Measurements from ENCODE around the gene ZDHHC22.
"Not testable (repeated sequence)": the region's sequence is repeated elsewhere in the genome, so short reads cannot be mapped to it uniquely, and the experiment has no call there.

Gene ZDHHC22

GRCh38 chr14:77175843-77176242, 34.3 kb upstream of the ZDHHC22 start:
- 82% methylated on average over 3 of the region's 3 CpGs for WGBS
- Histone ChIP-seq H2BK15ac (ENCODE audit: low read depth, poor library complexity, severe bottlenecking) (no peak overlapping the region), H2BK5ac (ENCODE audit: low read depth, low read length, poor library complexity, severe bottlenecking) (no peak overlapping the region), H3K4me2 (ENCODE audit: low read length, poor library complexity, severe bottlenecking) (no peak overlapping the region), H3K18ac (ENCODE audit: low read depth in 1 of 2, low read length in 2 of 2) (no peak overlapping the region), H3K4me1 (ENCODE audit: control insufficient read depth, insufficient read depth, low read depth, low read length) (no peaks in the 10 kb centered on the region), H3K4me3 (ENCODE audit: insufficient read depth in 1 of 2, low read depth in 1 of 2, low read length in 2 of 2) (no peak overlapping the region), H4K8ac (ENCODE audit: low read length) (no peak overlapping the region), H3K4ac (ENCODE audit: low read depth in 1 of 2, low read length in 2 of 2) (no peak overlapping the region), H2BK120ac (ENCODE audit: low read depth, low read length) (no peak overlapping the region), H3K27ac (ENCODE audit: low read length, poor library complexity, severe bottlenecking) (no peak overlapping the region), H4K91ac (ENCODE audit: low read length) (no peak overlapping the region), H3K14ac (ENCODE audit: low read length in 2 of 2) (no peak overlapping the region), H3K79me1 (replicated peaks; ENCODE audit: low read length, poor library complexity, severe bottlenecking) (no peaks in the 10 kb centered on the region), H2BK12ac (ENCODE audit: low read length in 2 of 2) (no peak overlapping the region), H3K36me3 (ENCODE audit: control insufficient read depth in 1 of 2, insufficient read depth in 2 of 2, low read depth in 1 of 2, low read length in 2 of 2) (no peaks in the 10 kb centered on the region), H3K9ac (ENCODE audit: low read length) (no peak overlapping the region), H3K9me3 (ENCODE audit: control insufficient read depth, low read length) (peaks cover 5% of the 10 kb centered on the region), H3K27me3 (ENCODE audit: control insufficient read depth in 1 of 2, insufficient read depth in 1 of 2, low read length in 2 of 2) (peaks cover 0 to 25% of the 10 kb centered on the region in 2 experiments), H3K23ac (ENCODE audit: low read length in 2 of 2) (no peak overlapping the region), H2AK5ac (ENCODE audit: low read length, severe bottlenecking) (no peak overlapping the region), H2AFZ (ENCODE audit: low read depth, low read length) (no peak overlapping the region)
- DNase-seq = no peak

GRCh38 chr14:77173911-77174617, 32.5 kb upstream of the ZDHHC22 start:
- Histone ChIP-seq H3K9me3 (ENCODE audit: control insufficient read depth, low read length) (peaks cover 14% of the 10 kb centered on the region), H3K27me3 (ENCODE audit: control insufficient read depth in 1 of 2, insufficient read depth in 1 of 2, low read length in 2 of 2) (peaks cover 0 to 16% of the 10 kb centered on the region in 2 experiments)
- not testable (repeated sequence) for H2BK12ac ChIP-seq (ENCODE audit: low read length in 2 of 2); H3K18ac ChIP-seq (ENCODE audit: low read depth in 1 of 2, low read length in 2 of 2); H3K9ac ChIP-seq (ENCODE audit: low read length); H3K4me2 ChIP-seq (ENCODE audit: low read length, poor library complexity, severe bottlenecking); H2BK120ac ChIP-seq (ENCODE audit: low read depth, low read length); H3K4me3 ChIP-seq (ENCODE audit: insufficient read depth in 1 of 2, low read depth in 1 of 2, low read length in 2 of 2); H2BK15ac ChIP-seq (ENCODE audit: low read depth, poor library complexity, severe bottlenecking); H4K91ac ChIP-seq (ENCODE audit: low read length); H4K8ac ChIP-seq (ENCODE audit: low read length); DNase-seq; H3K27ac ChIP-seq (ENCODE audit: low read length, poor library complexity, severe bottlenecking); H3K4me1 ChIP-seq (ENCODE audit: control insufficient read depth, insufficient read depth, low read depth, low read length); H3K36me3 ChIP-seq (ENCODE audit: control insufficient read depth in 1 of 2, insufficient read depth in 2 of 2, low read depth in 1 of 2, low read length in 2 of 2); H2AK5ac ChIP-seq (ENCODE audit: low read length, severe bottlenecking); H3K4ac ChIP-seq (ENCODE audit: low read depth in 1 of 2, low read length in 2 of 2); H2BK5ac ChIP-seq (ENCODE audit: low read depth, low read length, poor library complexity, severe bottlenecking); H2AFZ ChIP-seq (ENCODE audit: low read depth, low read length); H3K14ac ChIP-seq (ENCODE audit: low read length in 2 of 2); H3K23ac ChIP-seq (ENCODE audit: low read length in 2 of 2); H3K79me1 ChIP-seq (replicated peaks; ENCODE audit: low read length, poor library complexity, severe bottlenecking)
- WGBS = 92% methylated on average over 8 of the region's 9 CpGs

- no peak overlapping the region for H2AFZ ChIP-seq (ENCODE audit: low read depth, low read length)
- H4K91ac ChIP-seq (ENCODE audit: low read length) = no peak overlapping the region
- H2BK15ac ChIP-seq (ENCODE audit: low read depth, poor library complexity, severe bottlenecking) = no peak overlapping the region
- peaks cover 0 to 16% of the 10 kb centered on the region in 2 experiments for H3K27me3 ChIP-seq (ENCODE audit: control insufficient read depth in 1 of 2, insufficient read depth in 1 of 2, low read length in 2 of 2)
- no peak overlapping the region for H3K14ac ChIP-seq (ENCODE audit: low read length in 2 of 2)
- no peak overlapping the region for H2AK5ac ChIP-seq (ENCODE audit: low read length, severe bottlenecking)
- H3K4me3 ChIP-seq (ENCODE audit: insufficient read depth in 1 of 2, low read depth in 1 of 2, low read length in 2 of 2) = no peak overlapping the region
- no peak overlapping the region for H3K4me2 ChIP-seq (ENCODE audit: low read length, poor library complexity, severe bottlenecking)
- no peak overlapping the region for H3K9ac ChIP-seq (ENCODE audit: low read length)
- peaks cover 14% of the 10 kb centered on the region for H3K9me3 ChIP-seq (ENCODE audit: control insufficient read depth, low read length)
- 75% methylated on average over 5 of the region's 5 CpGs for WGBS
- no peaks in the 10 kb centered on the region for H3K79me1 ChIP-seq (replicated peaks; ENCODE audit: low read length, poor library complexity, severe bottlenecking)
- no peaks in the 10 kb centered on the region for H3K36me3 ChIP-seq (ENCODE audit: control insufficient read depth in 1 of 2, insufficient read depth in 2 of 2, low read depth in 1 of 2, low read length in 2 of 2)
- no peak for DNase-seq
- no peak overlapping the region for H2BK120ac ChIP-seq (ENCODE audit: low read depth, low read length)
- H3K27ac ChIP-seq (ENCODE audit: low read length, poor library complexity, severe bottlenecking) = no peak overlapping the region
- H2BK5ac ChIP-seq (ENCODE audit: low read depth, low read length, poor library complexity, severe bottlenecking) = no peak overlapping the region
- H4K8ac ChIP-seq (ENCODE audit: low read length) = no peak overlapping the region
- no peaks in the 10 kb centered on the region for H3K4me1 ChIP-seq (ENCODE audit: control insufficient read depth, insufficient read depth, low read depth, low read length)
- no peak overlapping the region for H3K4ac ChIP-seq (ENCODE audit: low read depth in 1 of 2, low read length in 2 of 2)
- H3K23ac ChIP-seq (ENCODE audit: low read length in 2 of 2) = no peak overlapping the region
- no peak overlapping the region for H2BK12ac ChIP-seq (ENCODE audit: low read length in 2 of 2)
- no peak overlapping the region for H3K18ac ChIP-seq (ENCODE audit: low read depth in 1 of 2, low read length in 2 of 2)
Measured at GRCh38 chr14:77172916-77173315, 31.3 kb upstream of the ZDHHC22 start.

GRCh38 chr14:77170045-77170444, 28.5 kb upstream of the ZDHHC22 start:
- no peaks in the 10 kb centered on the region for H3K27me3 ChIP-seq (ENCODE audit: control insufficient read depth in 1 of 2, insufficient read depth in 1 of 2, low read length in 2 of 2)
- no peak overlapping the region for H3K18ac ChIP-seq (ENCODE audit: low read depth in 1 of 2, low read length in 2 of 2)
- no peak overlapping the region for H4K91ac ChIP-seq (ENCODE audit: low read length)
- no peaks in the 10 kb centered on the region for H3K79me1 ChIP-seq (replicated peaks; ENCODE audit: low read length, poor library complexity, severe bottlenecking)
- no peak overlapping the region for H2BK15ac ChIP-seq (ENCODE audit: low read depth, poor library complexity, severe bottlenecking)
- no peak overlapping the region for H3K4me2 ChIP-seq (ENCODE audit: low read length, poor library complexity, severe bottlenecking)
- no CpG with 5 or more reads among the region's 3 CpGs for WGBS
- no peak overlapping the region for H3K14ac ChIP-seq (ENCODE audit: low read length in 2 of 2)
- no peak overlapping the region for H2AFZ ChIP-seq (ENCODE audit: low read depth, low read length)
- no peaks in the 10 kb centered on the region for H3K36me3 ChIP-seq (ENCODE audit: control insufficient read depth in 1 of 2, insufficient read depth in 2 of 2, low read depth in 1 of 2, low read length in 2 of 2)
- H4K8ac ChIP-seq (ENCODE audit: low read length) = no peak overlapping the region
- no peak overlapping the region for H3K9ac ChIP-seq (ENCODE audit: low read length)
- H2AK5ac ChIP-seq (ENCODE audit: low read length, severe bottlenecking) = no peak overlapping the region
- DNase-seq = no peak
- H3K4me1 ChIP-seq (ENCODE audit: control insufficient read depth, insufficient read depth, low read depth, low read length) = no peaks in the 10 kb centered on the region
- H3K4me3 ChIP-seq (ENCODE audit: insufficient read depth in 1 of 2, low read depth in 1 of 2, low read length in 2 of 2) = no peak overlapping the region
- H3K9me3 ChIP-seq (ENCODE audit: control insufficient read depth, low read length) = peaks cover 14% of the 10 kb centered on the region
- H3K23ac ChIP-seq (ENCODE audit: low read length in 2 of 2) = no peak overlapping the region
- no peak overlapping the region for H2BK120ac ChIP-seq (ENCODE audit: low read depth, low read length)
- H2BK5ac ChIP-seq (ENCODE audit: low read depth, low read length, poor library complexity, severe bottlenecking) = no peak overlapping the region
- H3K27ac ChIP-seq (ENCODE audit: low read length, poor library complexity, severe bottlenecking) = no peak overlapping the region
- no peak overlapping the region for H3K4ac ChIP-seq (ENCODE audit: low read depth in 1 of 2, low read length in 2 of 2)
- no peak overlapping the region for H2BK12ac ChIP-seq (ENCODE audit: low read length in 2 of 2)

Measured in mesenchymal stem cell (in vitro differentiated cells and primary cell).